Activated CD4-positive, alpha-beta T cell treated with anti-CD3 and anti-CD28 coated beads for 24 hours (primary cell): ENCODE measurements around the gene CABP7.

Source experiments
- DNase-seq, 2 donors: peaks; one replicate each; pipeline ENCODE4 v3.0.0-alpha.2; 2020; ENCODE audit warnings: low read depth in 2 of 2

Gene CABP7

DNA sequence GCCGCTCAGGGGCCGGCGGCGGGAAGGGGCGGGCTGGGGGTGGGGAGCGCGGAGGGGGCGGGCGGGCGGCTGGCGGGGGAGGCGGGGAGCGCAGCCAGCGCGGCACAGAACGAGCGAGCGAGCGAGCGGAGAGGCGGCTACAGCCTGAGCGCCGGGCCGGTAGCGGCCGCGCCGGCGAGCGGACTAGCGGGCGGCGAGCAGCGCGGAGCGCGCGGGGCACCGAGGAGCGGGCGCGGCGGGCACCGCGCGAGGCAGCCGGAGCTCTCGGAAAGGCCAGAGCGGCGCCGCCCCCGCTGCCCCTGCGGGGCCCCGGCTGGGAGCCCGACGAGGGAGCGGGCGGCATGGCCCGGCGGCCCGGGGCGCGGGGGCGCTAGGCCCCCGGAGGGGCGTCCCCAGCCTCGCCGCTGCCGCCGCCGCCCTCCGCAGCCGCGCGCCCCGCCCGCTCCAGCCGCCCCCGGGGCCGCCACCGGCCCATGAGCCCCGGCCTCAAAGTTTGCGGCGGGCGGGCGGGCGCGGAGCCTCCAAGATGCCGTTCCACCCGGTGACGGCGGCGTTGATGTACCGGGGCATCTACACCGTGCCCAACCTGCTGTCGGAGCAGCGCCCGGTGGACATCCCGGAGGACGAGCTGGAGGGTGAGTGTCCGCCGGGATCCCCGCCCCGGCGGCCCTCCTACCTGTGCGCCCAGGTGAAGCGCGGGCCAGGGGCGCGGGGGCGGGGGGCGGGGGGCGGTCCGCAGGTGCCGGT, at the start of gene CABP7:
Gene CABP7, plus strand, starts transcription at position 105 of the 747 bp plus-strand sequence. Its CDS starts 422 bp downstream, at position 527.
- no peak for DNase-seq

DNA sequence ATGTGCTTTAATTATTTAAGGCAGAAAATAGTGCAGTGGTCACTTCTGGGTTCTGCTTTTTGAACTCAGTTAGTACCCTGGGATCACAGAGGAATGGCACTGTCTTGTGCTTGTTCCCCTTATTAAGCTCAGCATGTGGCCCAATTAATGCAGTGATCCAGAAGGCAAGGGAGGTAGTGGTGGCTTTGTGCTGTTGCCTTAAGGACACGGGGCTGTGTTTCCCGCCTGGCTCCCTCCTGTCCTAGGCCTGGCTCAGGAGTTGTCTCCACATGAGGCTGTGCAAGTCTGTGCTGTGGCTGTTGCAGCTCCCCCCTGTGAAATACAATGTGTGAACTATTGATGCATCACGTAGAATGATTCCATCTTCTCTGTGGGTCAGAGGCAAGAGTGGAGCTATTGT, 49.2 kb upstream of the CABP7 start:
- no peak for DNase-seq

DNA sequence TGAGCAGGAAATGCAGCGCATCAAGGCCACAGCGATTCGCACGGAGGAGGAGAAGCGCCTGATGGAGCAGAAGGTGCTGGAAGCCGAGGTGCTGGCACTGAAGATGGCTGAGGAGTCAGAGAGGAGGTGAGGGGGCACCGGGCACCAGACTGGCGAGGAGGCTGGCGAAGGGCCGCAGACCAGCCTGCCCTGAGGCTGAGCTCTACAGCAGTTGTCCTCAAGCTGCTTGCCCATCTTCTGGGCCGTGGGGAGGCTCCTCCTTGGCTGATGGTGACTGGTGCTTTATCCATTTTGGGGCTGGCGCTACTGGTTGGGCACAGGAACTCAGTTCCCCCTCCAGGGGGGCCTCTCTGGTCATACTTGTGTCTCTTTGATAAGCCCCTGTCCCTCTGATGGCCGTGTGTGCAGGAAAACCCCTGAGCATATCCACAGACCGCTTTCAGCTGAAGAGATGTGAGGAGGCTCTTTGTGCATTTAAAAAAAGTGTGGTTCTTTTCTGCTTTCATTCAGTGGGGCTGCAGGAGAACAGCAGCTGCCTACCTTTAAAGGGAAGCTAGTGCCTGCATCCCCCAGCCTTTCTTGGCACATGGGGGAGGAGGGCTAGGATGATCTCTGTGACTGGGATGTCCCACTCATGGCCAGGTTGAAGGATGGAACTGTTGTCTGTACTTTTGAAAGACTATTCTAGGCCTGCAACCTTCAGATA, 46.3 kb upstream of the CABP7 start:
- DNase-seq = no peak

DNA sequence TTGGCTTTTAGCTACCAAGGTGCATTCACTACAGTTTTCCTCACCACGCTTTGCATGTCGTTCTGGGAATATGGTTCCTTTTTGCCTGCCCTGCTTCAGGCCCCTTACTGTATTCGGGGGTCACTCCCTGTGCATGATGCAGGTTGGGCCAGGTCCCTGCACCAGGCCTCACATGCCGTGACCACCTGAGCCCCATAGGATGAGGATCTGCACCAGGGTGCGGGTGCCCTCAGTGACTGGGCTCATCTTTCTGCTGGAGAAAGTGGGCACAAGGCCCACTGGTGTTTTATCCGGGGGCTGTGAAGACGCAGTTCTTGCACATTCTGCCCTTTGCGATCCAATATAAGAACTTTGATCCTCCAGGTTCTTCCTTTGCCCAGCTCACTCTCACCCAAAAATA, 45.7 kb upstream of the CABP7 start:
- DNase-seq = no peak

DNA sequence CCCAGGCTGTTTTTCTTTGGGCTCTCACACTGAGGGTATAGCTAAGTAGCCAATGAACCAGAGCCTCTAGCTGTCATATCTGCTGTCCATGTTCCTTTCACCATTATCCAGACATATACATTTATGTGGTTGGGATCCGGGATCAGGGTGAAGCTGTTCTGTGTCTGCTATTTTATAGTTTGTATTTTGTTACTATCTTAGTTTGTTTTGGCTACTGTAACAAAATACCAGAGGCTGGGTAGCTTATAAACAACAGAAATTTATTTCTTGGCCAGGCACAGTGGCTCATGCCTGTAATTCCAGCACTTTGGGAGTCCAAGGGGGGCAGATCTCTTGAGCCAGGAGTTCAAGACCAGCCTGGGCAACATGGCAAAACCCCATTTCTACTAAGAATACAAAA, 40.5 kb upstream of the CABP7 start:
- no peak for DNase-seq

DNA sequence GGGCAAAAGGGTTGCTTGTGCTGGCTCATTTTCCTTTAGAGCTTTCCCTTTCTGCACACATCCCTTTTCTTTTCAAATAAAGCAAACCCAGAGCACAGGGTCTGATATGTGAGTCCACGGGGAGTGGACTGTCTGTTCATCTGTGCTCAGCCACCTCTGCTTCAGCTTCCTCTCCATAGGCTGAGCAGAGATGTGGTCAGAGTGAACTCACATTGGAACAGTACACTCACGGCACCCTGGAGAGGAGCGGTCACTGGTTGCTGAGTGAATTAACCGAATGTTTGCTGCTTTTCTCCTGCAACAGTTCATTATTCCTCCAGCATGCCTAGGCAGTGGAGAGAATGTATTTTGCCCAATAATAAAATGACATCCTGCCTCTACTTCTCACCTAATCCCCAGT, 36.3 kb upstream of the CABP7 start:
- DNase-seq = no peak

DNA sequence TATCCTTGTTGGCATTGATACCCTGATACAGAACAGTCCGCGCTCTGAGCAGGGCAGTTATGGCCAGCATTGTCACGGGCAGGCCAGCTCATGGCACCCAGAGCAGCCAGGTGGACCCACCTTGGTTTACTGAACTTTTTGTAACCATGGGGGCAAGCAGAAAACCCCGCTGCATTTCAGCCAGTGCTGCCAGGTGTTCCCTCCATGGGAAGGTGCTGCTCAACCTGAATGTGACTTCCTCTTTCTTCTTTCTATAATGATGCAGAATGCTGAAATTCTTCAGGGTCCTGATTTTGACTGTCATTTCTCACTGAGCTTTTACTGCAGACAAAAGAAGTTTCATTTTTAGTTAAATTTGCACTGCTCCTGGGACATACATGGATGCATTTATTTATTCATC, 35.6 kb upstream of the CABP7 start:
- DNase-seq = no peak

DNA sequence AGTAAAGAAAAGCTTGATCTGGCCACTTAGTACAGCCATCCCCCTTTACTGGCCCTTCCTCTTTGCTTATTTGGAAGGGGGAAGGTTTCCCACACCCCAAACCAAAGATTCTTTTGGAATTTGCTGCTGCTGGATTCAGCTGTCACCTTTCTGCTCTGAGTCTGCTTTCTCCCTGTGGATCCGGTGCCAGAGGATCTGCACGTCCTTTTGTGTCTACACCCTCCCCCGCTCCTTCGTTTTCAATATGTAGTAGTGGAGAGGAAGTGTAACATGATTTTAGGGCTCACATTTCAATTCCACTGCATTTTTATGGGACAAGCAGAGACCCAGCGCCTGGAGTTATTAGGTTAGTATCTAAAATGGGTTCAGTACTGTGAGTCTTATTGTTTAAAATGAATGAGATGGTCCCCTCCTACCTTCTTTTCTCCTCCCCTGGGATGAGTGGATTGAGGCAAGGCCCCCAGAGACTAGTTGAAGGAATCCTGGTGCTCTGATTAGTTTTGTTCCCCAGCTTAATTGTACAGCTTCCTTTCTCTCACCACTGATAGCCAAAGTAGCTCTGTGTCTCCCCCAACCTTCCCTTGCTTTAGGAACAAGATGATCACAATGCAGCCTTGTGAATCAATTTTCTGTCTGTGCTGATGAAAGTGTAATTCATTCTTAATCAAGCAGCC, 30.5 kb upstream of the CABP7 start:
- DNase-seq = no peak

DNA sequence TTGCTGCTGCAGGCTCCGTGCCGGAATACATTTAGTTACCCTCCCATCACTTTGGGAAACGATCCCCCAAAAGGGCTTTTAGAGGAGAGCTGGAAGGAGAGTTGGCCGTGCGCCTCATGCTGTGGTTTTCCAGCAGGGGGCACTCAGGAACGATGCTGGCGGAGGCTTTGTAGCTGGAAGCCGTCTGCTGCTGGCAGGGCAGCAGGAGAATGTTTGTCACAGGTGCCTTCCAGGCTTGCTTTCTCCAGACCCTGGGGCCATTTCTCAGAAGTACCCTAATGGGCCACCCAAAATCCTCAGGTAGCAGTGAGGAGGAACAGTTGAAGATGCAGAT, 30.0 kb upstream of the CABP7 start:
- DNase-seq = peak; percentile 12 to 32

DNA sequence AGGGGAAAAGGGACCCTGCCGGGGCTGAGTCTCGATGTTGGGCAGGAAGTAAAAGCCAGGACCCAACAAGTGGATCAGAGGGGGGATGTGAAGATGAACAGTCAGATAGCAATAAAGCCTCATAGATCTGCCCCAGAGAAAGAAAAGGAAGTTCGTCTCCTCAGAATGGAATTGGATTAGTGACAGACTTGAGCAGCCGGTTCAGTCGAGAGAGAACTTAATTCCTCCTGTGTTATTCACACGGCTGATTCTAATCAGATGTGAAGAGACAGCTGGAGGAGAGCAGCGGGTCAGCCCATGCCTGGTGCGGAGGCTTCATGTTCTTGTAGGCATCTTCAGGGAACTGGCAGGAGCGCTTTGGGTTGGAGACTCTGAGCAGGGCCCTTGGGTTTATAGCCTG, 29.3 kb upstream of the CABP7 start:
- no peak for DNase-seq

DNA sequence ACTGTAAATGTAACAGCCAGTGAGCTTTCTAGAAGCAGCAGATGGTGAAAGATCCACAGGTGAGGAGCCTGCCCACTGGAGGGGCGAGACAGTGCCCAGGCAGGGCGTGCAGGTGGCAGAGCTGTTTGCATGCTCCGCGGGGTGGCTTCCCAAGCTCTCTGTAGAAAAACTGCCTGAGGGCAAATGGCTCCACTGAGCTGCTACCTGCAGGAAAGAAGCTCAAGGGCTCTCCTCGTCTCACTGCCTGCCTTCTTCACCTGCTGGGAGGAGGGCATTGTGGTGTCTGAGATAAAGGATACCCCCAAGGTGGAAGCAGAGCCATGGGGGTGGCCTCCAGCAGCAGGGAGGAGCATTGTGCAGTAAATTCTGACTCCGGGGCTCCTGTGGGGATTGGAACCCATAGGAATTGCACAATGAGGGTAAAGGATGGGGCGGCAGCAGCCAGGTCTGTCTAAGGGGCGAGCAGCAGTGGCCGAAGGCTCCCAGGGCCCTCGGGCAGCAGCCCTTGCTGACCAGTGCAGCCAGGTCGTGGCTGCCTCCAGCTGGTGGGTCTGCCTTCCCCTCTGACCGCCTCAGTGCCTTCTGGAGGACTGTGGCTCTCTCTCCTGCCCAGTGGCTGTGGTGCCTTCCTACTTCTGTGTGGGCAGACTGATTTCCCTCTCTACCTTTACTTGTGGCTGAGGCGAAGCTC, 28.0 kb upstream of the CABP7 start:
- no peak for DNase-seq

DNA sequence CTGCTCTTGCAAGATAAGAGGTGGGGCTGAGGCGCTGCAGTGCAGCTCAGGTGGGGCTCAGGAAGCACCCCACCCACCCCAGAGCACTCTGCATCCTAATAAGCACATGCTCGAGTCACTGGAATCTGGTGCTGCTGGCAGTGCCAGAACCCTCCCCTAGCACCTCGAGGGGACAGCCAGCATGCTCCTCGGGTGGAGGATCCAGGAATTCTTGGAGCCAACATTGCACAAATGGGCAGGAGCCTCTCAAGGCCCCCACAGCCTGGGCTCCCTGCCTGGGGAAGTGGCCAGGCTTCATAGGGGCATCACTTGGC, 27.5 kb upstream of the CABP7 start:
- no peak for DNase-seq

DNA sequence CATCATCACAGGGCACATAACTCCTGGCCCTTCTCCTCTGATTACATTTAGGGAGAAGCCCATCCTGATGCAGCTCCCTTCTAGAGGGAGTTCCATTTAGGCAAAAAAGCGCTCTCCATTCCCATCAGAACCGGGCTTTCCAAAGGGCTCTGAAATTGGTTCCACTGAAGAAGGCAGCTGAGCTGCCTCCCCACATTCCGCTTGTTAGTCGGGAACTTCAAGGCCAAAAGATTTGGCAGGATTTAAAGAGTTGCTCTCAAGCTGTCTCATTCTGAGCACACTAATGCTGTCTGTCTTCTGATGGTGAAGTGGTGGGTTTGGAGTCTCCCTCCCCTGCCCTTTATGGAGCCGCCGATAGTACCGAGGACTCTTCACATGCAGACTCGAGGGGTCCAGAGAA, 26.6 kb upstream of the CABP7 start:
- no peak for DNase-seq

DNA sequence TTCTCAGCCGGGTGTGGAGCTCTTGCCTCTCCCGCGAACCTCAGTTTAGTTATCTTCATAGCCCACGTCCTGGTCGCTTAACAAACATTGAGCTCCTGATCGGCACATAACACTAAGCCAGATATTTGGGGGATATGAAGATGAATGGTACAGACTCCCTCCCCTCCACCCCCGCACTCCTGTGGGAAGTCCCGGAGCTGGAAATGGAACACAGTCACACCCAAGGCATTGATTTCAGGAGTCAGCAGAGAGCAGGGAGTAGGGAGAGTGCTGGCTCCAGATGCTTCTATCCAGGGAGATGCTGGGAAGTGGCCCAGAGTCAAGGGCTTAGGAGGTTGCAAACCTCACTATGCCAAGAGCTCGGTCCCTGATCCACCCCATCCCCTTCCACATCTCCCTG, 26.1 kb upstream of the CABP7 start:
- no peak for DNase-seq

DNA sequence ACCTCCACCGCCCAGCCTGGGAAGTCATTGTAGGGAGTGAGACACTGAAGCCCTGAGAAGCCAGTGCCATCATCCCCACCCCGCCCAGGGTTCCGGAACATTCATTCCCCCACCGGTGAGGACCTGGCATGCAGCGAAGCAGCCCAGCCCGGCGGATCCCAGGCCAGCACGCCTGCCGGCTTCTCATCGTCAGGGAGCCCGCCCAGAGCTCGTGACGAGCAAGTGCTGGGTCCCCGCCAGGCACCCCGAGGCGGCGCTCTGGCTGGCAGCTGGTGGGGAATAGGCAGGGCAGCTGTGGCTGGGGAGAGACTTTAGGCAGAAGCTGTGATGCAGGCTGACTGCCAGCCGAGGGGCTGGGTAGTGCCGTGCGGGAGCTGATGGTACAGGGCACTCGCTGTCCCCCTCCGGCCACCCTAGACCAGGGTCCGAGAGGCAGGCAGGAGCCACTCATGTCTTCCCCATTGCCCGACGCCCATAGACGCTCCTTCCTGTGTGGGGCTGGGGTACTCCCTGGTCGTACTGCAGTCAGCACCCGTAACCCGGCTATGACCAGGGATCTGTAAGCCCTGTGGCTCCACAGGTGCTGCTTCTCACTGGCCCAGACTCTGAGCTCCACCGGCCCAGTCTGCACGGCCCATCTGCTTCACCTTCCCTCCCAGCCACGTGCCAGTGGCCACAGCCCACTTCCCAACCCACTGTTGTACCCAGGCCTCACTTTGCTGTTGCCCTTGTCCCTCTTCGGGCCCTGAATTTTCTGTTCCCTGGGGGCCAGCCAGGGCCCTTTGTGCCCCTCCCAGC, 24.5 kb upstream of the CABP7 start:
- no peak for DNase-seq

DNA sequence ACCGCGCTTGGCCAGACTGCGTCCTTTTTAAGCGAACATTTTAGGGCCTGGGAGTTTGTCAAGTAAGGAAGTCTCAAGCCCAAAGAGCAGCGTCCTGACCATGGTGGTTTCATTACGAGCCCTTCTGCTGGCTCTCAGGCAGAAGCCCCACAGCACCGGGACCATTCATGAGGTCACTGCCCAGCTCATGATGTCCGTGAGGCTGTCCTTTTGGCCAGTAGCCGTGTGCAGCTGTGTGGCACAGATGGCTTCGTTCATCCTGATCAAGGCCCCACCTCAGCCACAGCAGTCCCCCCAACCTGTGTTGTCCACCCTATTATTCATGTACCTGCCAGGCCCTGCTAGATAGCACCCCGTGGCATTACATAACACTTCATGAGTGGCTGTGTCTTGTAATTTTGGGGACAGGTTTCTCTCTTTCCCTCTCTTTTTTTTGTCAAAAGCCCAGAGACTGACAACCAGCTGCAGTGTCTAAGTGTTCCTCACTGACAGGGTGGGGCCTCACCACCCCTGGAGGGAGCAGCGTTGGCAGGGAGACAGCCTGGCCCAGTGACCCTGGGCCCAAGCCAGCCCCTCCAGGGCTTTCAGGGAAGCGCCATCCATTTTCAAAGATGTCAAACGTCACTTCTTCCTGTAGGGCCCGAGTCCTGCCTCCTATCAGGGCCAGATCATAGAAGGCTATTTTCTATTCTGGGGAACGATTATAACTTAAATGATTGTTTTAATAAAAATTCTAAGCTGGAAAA, 21.8 kb upstream of the CABP7 start:
- no peak for DNase-seq

DNA sequence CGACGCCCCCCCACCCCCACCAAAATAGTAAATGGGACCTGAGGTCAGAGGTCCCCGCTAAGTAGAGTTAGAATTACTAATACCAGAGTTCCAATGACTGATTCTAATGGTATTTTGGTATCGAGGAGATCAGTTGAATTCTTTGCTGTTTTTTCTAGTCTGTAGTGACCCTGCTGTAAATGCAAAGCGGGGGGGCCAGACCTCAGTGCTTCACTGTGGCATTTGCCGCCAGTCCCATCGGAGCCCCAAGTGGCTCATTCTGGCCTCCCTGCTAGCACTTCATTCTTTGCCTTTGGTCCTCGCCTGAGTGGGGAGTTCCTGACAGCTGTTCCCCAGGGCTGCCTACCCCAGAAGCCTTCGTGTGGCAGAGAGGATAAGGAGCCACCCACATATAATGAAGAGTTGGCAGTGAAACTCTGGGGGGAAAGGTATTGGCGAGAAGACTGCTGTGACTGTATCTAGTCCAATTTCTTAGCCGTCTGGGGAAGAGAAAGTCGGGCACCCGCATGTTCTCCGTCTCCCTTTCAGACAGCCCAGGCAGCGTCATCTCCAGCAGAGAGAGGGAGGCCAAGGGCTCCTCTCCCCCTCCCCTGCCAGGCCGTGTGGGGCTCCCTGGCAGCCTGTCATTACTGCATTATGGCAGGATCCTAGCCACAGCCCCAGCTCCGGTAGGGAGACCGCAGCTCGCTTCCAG, 19.4 kb upstream of the CABP7 start:
- no peak for DNase-seq

DNA sequence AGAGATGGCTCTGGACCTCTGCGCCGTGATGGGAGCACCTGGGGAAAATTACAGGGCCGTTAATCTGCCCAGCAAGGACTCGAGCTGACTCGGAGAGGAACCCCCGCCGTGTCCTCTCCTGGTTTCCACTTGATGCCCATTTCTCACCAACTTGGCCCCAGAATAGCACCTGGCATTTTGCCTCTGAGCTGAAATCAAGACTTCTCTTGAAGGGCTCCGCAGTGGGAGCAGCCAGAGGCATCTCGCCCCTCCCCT, 19.0 kb upstream of the CABP7 start:
- DNase-seq = no peak

DNA sequence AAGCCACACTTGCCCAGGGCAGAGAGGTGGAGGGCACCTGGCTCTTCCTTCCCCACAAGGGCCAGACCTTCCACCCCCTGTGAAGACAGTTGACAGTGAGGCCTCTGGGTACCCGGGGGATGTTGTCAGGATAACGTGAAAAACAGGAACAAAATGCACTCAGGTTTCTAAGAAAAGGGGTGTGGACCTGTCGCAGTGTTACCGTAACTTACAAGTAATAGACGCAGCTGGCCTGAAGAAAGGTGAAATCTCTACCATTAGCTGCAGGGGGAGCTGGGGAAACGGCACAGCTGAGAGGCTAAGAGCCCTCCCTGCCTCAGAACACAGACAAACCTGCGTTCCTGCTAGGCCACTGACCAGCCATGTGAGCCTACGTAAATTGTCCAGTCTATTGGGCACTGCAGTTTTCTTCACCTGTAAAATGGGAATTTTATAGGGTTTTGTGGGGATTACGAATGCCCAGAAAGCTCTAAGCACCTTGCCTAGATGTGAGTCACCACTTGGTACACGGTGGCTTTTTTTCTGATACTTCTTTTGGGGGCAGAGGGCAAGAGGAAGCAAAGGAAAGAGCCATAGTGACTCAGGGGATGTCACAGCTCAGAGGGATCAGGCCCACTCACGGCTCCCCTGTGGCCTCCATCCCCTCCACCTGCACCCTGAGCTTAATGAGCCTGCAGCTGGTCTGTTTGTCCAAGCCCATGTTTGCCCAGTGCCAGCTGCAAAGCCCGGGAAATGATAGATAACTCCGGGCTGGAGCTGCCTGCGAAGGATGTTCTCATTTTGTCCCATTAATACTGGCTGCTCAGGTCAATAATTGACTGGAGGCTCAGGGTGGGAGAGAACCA, 18.4 kb upstream of the CABP7 start:
- DNase-seq = no peak
